ENCODE data around the gene CCL4.

The CCL4 gene

DNA sequence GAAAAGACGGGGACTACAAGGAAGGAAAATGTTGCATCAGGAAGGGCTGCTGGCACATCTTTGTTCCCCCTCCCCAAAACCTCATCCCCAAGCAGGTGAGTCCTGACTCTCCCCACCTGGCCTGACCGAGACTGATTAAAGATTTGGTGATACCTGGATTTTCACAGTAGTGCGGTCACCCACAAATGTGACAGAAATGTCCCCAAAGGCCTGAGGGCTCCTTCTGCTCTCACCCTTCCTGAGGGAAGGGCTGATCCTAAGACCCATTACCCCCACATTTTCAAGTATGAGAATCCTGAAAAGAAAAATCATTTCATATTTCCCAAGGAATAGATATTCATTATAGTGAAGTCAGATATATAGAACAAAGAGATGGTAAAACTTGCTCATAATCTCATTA, 44.0 kb downstream of the CCL4 start:
- no peak for DNase-seq

- peak in 2 of 4 experiments; percentile 19 to 42 for DNase-seq
Observed at GRCh38 chr17:36148559-36149295, 45.1 kb downstream of the CCL4 start.

- no peak for DNase-seq
Observed at GRCh38 chr17:36149296-36149820, 45.7 kb downstream of the CCL4 start.

GRCh38 chr17:36151891-36152638, 48.4 kb downstream of the CCL4 start:
- no peak for DNase-seq

GRCh38 chr17:36152639-36153120, 49.1 kb downstream of the CCL4 start:
- DNase-seq: no peak

GRCh38 chr17:36153895-36154610, 50.4 kb downstream of the CCL4 start:
- DNase-seq: no peak
